GM18498 (cell line): ENCODE measurements around the gene ABHD8.

Experiments
- ATAC-seq: cut with Tn5 transposase; IDR thresholded peaks from one replicate; pipeline ENCODE4 v1.9.1; 2021; ENCODE audit warnings: mild to moderate bottlenecking, moderate library complexity; ENCODE audit not compliant: unreplicated experiment

ABHD8 gene

GRCh38 chr19:17321655-17322489, 18.6 kb upstream of the ABHD8 start:
- ATAC-seq, result no peak

GRCh38 chr19:17320435-17320834, 17.2 kb upstream of the ABHD8 start:
- ATAC-seq, result no peak

- no peak for ATAC-seq
Measured at GRCh38 chr19:17319473-17320238, 16.4 kb upstream of the ABHD8 start.

GRCh38 chr19:17318966-17319365, 15.7 kb upstream of the ABHD8 start:
- ATAC-seq, result no peak

- no peak for ATAC-seq
Measured at GRCh38 chr19:17314007-17314593, 10.9 kb upstream of the ABHD8 start.

- no peak for ATAC-seq
Measured at GRCh38 chr19:17312189-17313113, 9.2 kb upstream of the ABHD8 start.

- ATAC-seq, result no peak
Measured at GRCh38 chr19:17311455-17312188, 8.4 kb upstream of the ABHD8 start.

GRCh38 chr19:17309965-17310461, 6.8 kb upstream of the ABHD8 start:
- ATAC-seq, result no peak

GRCh38 chr19:17309198-17309964, 6.2 kb upstream of the ABHD8 start, which contains the start of gene DDA1:
TSS of gene DDA1 (plus strand) at chr19:17309563. CDS start at chr19:17309655, 92 bp downstream.
- peak; percentile 57 for ATAC-seq

- no peak for ATAC-seq
Measured at GRCh38 chr19:17307876-17308377, 4.7 kb upstream of the ABHD8 start.

GRCh38 chr19:17306285-17306714, 3.1 kb upstream of the ABHD8 start:
- ATAC-seq, result no peak

- peak; percentile 66 for ATAC-seq
Measured at GRCh38 chr19:17305517-17306284, 2.5 kb upstream of the ABHD8 start, which contains the start of gene MRPL34. TSS of gene MRPL34 (plus strand) at chr19:17305872. CDS start at chr19:17305893, 21 bp downstream.

GRCh38 chr19:17305216-17305516, 1.9 kb upstream of the ABHD8 start:
- no peak for ATAC-seq

- ATAC-seq, result no peak
Measured at GRCh38 chr19:17304386-17305215, 1.4 kb upstream of the ABHD8 start.

- no peak for ATAC-seq
Measured at GRCh38 chr19:17303940-17304267, 679 bp upstream of the ABHD8 start.

- no peak for ATAC-seq
Measured at GRCh38 chr19:17302391-17303166, 646 bp downstream of the ABHD8 start.
